NCI-H748 (cell line): Measurements from ENCODE around the gene RPS6KA2.

Experiments used
- DNase-seq: peaks from one replicate; lab custom pipeline; 2025; ENCODE audit not compliant: unreplicated experiment; lab: John Stamatoyannopoulos, UW

The RPS6KA2 gene

GRCh38 chr6:166492092-166492741, 134.8 kb downstream of the RPS6KA2 start:
- DNase-seq: no peak

- peak; percentile 92 for DNase-seq
Measured at GRCh38 chr6:166490671-166491500, 136.2 kb downstream of the RPS6KA2 start.

- DNase-seq: no peak
Measured at GRCh38 chr6:166489301-166490155, 137.5 kb downstream of the RPS6KA2 start.

DNA sequence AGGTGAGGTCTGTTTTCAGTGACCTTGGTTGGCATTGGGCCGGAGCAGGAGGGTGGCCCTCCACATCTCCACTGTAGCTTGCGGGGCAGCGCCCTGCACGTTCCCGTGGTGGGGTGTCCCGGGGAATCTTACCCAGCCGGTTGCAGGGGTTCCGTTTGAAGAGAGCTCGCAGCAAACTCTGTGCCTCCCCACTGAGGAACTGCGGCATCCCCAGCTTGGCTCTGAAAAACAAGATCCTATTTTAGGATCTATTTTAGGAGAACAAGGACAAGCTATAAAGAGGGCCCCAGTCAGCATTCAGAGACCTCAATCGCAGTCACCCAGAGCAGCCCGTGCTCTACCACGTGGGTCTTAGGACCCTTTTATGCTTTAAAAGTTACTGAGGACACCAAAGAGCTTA, 138.3 kb downstream of the RPS6KA2 start:
- DNase-seq: no peak

- DNase-seq: peak; percentile 19
Measured at GRCh38 chr6:166488076-166488685, 138.9 kb downstream of the RPS6KA2 start.

GRCh38 chr6:166487148-166487547, 139.9 kb downstream of the RPS6KA2 start:
- no peak for DNase-seq

- DNase-seq: no peak
Measured at GRCh38 chr6:166486536-166486880, 140.5 kb downstream of the RPS6KA2 start.

DNA sequence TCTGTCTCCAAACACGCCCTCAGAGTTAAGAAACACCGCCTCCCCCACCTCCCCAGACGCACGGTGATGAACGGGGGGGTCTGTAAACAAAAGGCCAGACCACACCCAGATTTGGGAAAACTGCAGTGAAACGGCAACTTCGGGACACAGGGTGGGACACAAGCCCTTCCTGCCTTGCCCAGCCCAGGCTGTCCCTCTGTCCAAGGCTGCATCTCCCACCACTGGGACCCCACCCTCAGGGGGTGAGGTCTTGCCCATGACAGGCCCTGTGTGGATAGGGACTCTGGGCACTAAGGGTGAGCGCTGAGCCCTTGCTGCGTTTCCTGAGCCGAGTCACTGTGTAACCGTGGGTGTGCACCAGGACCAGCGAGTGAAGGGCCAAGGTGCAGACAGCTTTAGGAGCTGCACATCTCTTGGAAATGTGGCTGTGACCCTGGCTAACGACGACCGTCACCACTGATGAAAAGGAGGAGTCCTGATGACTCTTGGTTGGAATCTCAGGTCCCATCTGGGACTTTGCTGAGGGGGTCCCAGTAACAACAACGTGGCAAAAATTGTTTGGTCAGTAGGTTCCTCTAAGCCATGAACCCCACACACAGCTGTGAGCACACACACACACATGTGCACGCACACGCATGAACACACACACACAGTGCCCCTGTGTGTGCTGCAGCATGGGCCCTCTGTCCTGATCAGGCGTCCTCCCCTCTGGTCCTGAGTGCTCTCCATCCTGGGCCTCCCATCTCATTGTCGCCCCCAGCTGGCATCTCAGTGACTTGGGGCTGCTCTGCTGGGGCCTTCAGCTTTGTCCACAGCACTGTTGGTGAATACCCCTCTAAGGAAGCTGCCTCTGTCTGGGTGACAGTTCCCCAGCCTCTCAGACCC, 141.2 kb downstream of the RPS6KA2 start:
- DNase-seq: no peak

DNA sequence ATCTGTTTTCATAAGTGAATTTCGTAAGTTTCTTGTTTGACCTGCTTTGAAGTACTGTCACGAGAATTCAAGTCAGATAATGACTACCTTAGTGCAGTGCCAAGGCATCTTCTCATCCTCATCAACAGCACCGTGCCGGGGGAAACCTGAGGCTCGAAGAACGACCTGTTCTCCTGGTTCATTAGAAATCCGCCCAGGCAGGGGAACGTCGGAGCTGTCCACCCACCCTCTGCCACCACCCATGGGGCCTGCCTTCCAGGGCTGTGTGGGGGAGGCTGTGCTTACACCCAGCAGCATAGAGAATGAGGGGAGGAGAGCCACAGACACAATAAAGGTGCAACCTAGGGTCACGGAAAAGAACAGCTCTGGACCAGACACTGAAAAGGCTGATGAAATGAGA, 142.2 kb downstream of the RPS6KA2 start:
- DNase-seq: no peak

DNA sequence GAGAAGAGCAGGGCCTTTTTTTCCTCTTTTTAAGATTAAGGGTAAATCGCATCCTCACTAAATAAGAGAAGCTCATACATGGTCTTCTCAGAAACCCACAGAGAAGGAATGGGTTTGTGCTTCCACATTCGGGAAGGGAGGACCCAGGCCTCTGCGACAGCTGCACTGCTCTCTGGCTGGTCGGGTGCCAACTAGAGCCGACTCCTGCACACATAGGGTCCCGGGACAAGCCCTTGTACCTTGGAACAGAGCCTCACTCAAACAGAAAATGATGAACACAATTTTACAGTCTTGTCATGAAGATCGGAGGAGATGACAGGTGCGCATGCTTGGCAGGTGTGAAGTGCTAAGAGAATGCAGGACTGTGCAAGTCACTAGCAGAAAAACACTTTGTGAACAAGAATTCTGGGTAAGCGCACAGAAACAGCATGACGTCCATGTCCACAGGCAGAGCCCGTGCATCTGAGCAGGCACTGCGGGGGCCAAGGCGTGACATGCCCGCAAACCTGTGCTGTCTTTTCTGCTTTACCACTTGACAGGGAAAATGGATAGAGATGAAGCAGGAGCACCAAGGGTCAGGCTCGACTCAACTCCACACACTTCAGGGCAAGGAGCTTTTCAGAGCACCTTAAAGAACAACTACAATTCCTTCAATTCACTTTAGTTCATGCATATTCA, 143.3 kb downstream of the RPS6KA2 start:
- no peak for DNase-seq

DNA sequence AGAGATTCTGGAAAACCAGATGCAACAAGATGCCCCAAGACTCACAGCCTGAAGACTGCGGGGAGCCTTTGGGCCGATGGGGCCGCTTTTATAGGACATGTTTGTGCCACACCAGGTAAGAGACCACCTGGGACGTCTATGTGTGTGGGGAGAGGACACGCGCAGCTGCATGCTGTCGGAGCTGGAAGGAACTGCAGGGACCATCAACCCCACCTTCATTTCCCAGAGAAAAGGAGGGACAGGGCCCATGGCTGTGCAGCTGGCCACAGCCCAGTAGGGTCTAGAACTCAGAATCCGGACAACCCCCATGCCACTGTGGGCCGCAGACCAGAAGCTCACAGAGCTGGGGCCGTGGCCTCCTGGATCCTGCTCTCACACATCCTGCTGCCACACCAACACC, 144.0 kb downstream of the RPS6KA2 start:
- no peak for DNase-seq

GRCh38 chr6:166478782-166479592, 148.1 kb downstream of the RPS6KA2 start:
- no peak for DNase-seq

GRCh38 chr6:166477647-166478365, 149.2 kb downstream of the RPS6KA2 start:
- no peak for DNase-seq

- peak; percentile 53 for DNase-seq
Measured at GRCh38 chr6:166476634-166477215, 150.3 kb downstream of the RPS6KA2 start.

GRCh38 chr6:166476061-166476591, 150.9 kb downstream of the RPS6KA2 start:
- DNase-seq: no peak

DNA sequence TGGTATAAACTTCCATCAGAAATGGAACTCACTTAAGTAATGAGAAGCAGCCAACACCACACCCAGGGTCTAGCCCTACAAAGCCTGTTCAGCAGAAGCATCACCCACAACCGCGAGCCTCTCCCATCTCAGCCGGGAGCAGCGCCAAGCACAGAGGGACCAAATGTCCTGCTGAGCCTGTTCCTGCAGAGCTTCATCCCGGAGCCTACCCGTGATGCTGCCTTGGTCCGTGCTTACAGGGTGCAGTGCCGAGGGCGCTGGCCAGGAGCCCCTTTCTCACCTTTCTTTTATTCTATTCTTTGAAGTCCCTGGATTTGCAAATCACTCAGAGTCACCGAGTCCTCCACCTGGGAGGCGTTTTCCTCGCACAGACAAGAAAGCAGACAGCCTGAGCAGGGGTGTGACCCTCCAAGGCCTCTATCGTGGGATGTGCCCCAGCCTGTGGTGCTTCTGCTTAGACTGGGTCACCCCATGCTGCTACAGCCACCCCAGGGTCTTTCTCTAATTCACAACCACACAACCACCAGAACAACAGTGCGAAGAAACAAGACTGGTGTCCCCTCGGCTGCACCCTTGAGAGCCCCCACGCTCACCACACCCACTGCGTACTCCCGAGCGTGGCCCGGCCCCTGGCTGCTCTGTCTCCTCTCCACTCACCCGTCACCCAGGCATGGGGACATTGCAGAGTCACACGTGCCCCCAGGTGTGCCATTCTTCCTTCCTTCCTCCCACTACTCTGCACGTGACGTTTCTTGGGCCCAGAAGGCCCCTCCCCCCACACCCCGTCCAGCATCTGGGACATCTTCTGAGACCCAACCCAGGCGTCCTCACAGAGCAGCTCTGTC, 152.1 kb downstream of the RPS6KA2 start:
- no peak for DNase-seq
